ENCODE measurements around the gene PDE4C. TPM values are rescaled to one million over a fixed set of nuclear protein-coding genes. Genes with fewer than 3 reads are reported as not detected.

PDE4C gene
- total and polyA plus RNA-seq, 10 of the 15 experiments (the other 5 are each of a cell fraction or from before 2014, with no cell fraction given): 0.08 to 0.73 (median 0.34) TPM

DNA sequence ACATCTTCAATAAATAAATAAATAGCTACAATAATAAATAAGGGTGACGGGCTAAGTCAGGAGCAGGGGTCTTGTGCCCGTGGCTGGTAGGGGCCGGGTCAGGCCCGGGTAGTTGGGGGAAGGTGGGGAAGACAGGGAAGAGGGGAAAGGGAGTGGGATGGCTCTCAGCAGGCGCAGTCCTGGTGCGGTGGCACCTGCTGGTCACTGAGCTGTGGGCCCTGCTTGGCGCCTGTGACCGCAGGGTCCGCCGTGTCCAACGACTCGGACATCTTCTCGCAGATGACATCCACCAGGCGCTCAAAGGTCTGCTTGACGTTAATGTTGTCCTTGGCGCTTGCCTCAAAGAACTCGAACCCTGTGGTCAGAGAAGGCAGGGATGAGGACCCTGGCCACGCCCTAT lies 28.9 kb downstream of the PDE4C start:
- H4K20me1 ChIP-seq (ENCODE audit: control insufficient read depth, insufficient read depth): no peaks in the 10 kb centered on the region
- 85% methylated on average over 17 of the region's 18 CpGs for WGBS (ENCODE audit: insufficient coverage, insufficient replicate concordance, low lambda C conversion rate, missing lambda C conversion rate)
- in situ Hi-C loops (cut with MboI): no loop called here
- H3K79me2 ChIP-seq (ENCODE audit: control insufficient read depth, insufficient read depth, low read length): peaks cover 7% of the 10 kb centered on the region
- no peak overlapping the region for H3K4me3 ChIP-seq
- peaks cover 8% of the 10 kb centered on the region for H3K4me1 ChIP-seq (ENCODE audit: control insufficient read depth, insufficient read depth, low read length)
- no peaks in the 10 kb centered on the region for H3K27me3 ChIP-seq (replicated peaks in 1 of 2; ENCODE audit: control insufficient read depth in 2 of 2, insufficient read depth in 2 of 2, low read length in 1 of 2)
- RAD21 ChIA-PET (ENCODE audit: unreplicated experiment): no interaction called here
- no peak overlapping the region for H3K9ac ChIP-seq (ENCODE audit: control insufficient read depth, insufficient read depth, low read length)
- no peak for ATAC-seq
- no peak for FAIRE-seq
- no TSS peak for BruUV-seq (replicated peaks)
- CTCF ChIA-PET: no interaction called here
- POLR2A ChIA-PET: no interaction called here
- SMC1A ChIA-PET (ENCODE audit: uncharacterized antibody, unreplicated experiment): no interaction called here
- DNase-seq (ENCODE audit: low read depth, low spot score): no peak
- H2AFZ ChIP-seq (ENCODE audit: control insufficient read depth, low read depth, low read length): no peak overlapping the region
- H3K36me3 ChIP-seq (ENCODE audit: control insufficient read depth in 2 of 2, insufficient read depth in 2 of 2, low read length in 1 of 2): peaks cover 5 to 20% of the 10 kb centered on the region in 2 experiments; a peak in 3 of 4 replicates
- no peak overlapping the region for H3K4me2 ChIP-seq (ENCODE audit: control insufficient read depth, insufficient read depth)
- H3K9me3 ChIP-seq (replicated peaks; ENCODE audit: control insufficient read depth, insufficient read depth, low read length): no peaks in the 10 kb centered on the region
- intact Hi-C loops (cut with micrococcal nuclease; ENCODE audit: unreplicated experiment): no loop called here
- no peak overlapping the region for H3K27ac ChIP-seq (ENCODE audit: control insufficient read depth, insufficient read depth)
- TF ChIP-seq EZH2 (IDR thresholded peaks at IDR 0.05; ENCODE audit: borderline replicate concordance, control insufficient read depth, low read depth, low read length): no peak
- TF ChIP-seq, protein P1, sequence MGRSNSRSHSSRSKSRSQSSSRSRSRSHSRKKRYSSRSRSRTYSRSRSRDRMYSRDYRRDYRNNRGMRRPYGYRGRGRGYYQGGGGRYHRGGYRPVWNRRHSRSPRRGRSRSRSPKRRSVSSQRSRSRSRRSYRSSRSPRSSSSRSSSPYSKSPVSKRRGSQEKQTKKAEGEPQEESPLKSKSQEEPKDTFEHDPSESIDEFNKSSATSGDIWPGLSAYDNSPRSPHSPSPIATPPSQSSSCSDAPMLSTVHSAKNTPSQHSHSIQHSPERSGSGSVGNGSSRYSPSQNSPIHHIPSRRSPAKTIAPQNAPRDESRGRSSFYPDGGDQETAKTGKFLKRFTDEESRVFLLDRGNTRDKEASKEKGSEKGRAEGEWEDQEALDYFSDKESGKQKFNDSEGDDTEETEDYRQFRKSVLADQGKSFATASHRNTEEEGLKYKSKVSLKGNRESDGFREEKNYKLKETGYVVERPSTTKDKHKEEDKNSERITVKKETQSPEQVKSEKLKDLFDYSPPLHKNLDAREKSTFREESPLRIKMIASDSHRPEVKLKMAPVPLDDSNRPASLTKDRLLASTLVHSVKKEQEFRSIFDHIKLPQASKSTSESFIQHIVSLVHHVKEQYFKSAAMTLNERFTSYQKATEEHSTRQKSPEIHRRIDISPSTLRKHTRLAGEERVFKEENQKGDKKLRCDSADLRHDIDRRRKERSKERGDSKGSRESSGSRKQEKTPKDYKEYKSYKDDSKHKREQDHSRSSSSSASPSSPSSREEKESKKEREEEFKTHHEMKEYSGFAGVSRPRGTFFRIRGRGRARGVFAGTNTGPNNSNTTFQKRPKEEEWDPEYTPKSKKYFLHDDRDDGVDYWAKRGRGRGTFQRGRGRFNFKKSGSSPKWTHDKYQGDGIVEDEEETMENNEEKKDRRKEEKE (IDR thresholded peaks at IDR 0.05): no peak
- TF ChIP-seq TCF3 (IDR thresholded peaks at IDR 0.05; ENCODE audit: borderline replicate concordance, insufficient read depth, low read depth, low read length): no peak
- no peak for TF ChIP-seq EED (IDR thresholded peaks at IDR 0.05; ENCODE audit: low read depth)
- no peak for TF ChIP-seq SUPT20H (IDR thresholded peaks at IDR 0.05; ENCODE audit: borderline replicate concordance, control insufficient read depth, low read depth, low read length)
- no peak for TF ChIP-seq BCL11A (IDR thresholded peaks at IDR 0.05; ENCODE audit: low read depth, low read length)
- TF ChIP-seq CBX3 (IDR thresholded peaks at IDR 0.05; ENCODE audit: borderline replicate concordance, low read depth): no peak
- TF ChIP-seq, protein P2, sequence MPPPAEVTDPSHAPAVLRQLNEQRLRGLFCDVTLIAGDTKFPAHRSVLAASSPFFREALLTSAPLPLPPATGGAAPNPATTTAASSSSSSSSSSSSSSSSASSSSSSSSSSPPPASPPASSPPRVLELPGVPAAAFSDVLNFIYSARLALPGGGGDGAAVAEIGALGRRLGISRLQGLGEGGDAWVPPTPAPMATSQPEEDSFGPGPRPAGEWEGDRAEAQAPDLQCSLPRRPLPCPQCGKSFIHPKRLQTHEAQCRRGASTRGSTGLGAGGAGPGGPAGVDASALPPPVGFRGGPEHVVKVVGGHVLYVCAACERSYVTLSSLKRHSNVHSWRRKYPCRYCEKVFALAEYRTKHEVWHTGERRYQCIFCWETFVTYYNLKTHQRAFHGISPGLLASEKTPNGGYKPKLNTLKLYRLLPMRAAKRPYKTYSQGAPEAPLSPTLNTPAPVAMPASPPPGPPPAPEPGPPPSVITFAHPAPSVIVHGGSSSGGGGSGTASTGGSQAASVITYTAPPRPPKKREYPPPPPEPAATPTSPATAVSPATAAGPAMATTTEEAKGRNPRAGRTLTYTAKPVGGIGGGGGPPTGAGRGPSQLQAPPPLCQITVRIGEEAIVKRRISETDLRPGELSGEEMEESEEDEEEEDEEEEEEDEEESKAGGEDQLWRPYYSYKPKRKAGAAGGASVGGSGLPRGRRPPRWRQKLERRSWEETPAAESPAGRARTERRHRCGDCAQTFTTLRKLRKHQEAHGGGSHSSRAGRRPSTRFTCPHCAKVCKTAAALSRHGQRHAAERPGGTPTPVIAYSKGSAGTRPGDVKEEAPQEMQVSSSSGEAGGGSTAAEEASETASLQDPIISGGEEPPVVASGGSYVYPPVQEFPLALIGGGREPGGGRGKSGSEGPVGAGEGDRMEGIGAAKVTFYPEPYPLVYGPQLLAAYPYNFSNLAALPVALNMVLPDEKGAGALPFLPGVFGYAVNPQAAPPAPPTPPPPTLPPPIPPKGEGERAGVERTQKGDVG (CRISPR knock-in tag; IDR thresholded peaks at IDR 0.05): no peak
- TF ChIP-seq CBFB (IDR thresholded peaks at IDR 0.05; ENCODE audit: low read depth): no peak
- no peak for TF ChIP-seq CREM (IDR thresholded peaks at IDR 0.05; ENCODE audit: low read depth)
- no peak for TF ChIP-seq PAX5 (IDR thresholded peaks at IDR 0.05; ENCODE audit: borderline replicate concordance, low read depth, low read length)
- TF ChIP-seq GATAD2B (conservative IDR thresholded peaks at IDR 0.05; ENCODE audit: low read depth): no peak
- TF ChIP-seq BMI1 (IDR thresholded peaks at IDR 0.05; ENCODE audit: borderline replicate concordance): no peak
- TF ChIP-seq NFIC (IDR thresholded peaks at IDR 0.05; ENCODE audit: low read depth, low read length): no peak
- TF ChIP-seq, protein P3, sequence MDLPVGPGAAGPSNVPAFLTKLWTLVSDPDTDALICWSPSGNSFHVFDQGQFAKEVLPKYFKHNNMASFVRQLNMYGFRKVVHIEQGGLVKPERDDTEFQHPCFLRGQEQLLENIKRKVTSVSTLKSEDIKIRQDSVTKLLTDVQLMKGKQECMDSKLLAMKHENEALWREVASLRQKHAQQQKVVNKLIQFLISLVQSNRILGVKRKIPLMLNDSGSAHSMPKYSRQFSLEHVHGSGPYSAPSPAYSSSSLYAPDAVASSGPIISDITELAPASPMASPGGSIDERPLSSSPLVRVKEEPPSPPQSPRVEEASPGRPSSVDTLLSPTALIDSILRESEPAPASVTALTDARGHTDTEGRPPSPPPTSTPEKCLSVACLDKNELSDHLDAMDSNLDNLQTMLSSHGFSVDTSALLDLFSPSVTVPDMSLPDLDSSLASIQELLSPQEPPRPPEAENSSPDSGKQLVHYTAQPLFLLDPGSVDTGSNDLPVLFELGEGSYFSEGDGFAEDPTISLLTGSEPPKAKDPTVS (IDR thresholded peaks at IDR 0.05; ENCODE audit: low read depth, low read length): no peak
